K562 (cell line): ENCODE results near the gene FBXO4. TPM values are rescaled to one million over a fixed set of nuclear protein-coding genes. Genes with fewer than 3 reads are reported as not detected.

Experiments
- GTF3C2 ChIP-seq: IDR thresholded peaks from 3 replicates; pipeline ENCODE4 v1.6.1; 2011; ENCODE audit warnings: borderline replicate concordance, mild to moderate bottlenecking, moderate library complexity; ENCODE audit not compliant: insufficient read length; ENCODE audit errors: extremely low read depth
- NFATC3 ChIP-seq: fragments of 450-650 bp; IDR thresholded peaks from 2 replicates; pipeline ENCODE4 v1.6.1; 2017; ENCODE audit warnings: mild to moderate bottlenecking
- PCBP1 ChIP-seq: fragments of 200-400 bp; formaldehyde crosslinking; IDR thresholded peaks from 2 replicates; pipeline ENCODE4 v1.6.1; 2018; ENCODE audit warnings: mild to moderate bottlenecking, low read depth, low read length; ENCODE audit not compliant: poor library complexity, severe bottlenecking
- PHTF2 ChIP-seq: fragments of 250-450 bp; sonication (Bioruptor Pico); IDR thresholded peaks from 2 replicates; pipeline ENCODE4 v1.5.0; 2021; ENCODE audit warnings: mild to moderate bottlenecking
- RBM14 ChIP-seq: fragments of 200-400 bp; formaldehyde crosslinking; IDR thresholded peaks from 2 replicates; pipeline ENCODE4 v1.6.1; 2018; ENCODE audit warnings: low read depth, mild to moderate bottlenecking, low read length, moderate library complexity, borderline replicate concordance; ENCODE audit not compliant: insufficient read depth
- SPI1 ChIP-seq: IDR thresholded peaks from 2 replicates; pipeline ENCODE4 v1.6.1; 2011; ENCODE audit warnings: low read depth, low read length, control low read depth, borderline replicate concordance
- TAL1 ChIP-seq: fragments of 450-650 bp; IDR thresholded peaks from 2 replicates; pipeline ENCODE4 v1.6.1; 2016; ENCODE audit warnings: mild to moderate bottlenecking
- ZKSCAN3 ChIP-seq: fragments of 250-450 bp; sonication (Bioruptor Pico); IDR thresholded peaks from 2 replicates; pipeline ENCODE4 v1.4.0; 2020
- polyA plus RNA-seq, 8 experiments: library from polyadenylated mRNA; depleted of rRNA in 4 of 8; stranded (reverse) in 5 of 8; unstranded in 3 of 8; fragments of >200 nt; fragmentation: Nextera tagmentation in 2 of 8; fragmentation: Illumina TruSeq in 1 of 8; extraction: Ambion mirVana in 2 of 8; extraction: Trizol in 1 of 8; gene quantifications; 2 replicates each; pipeline versions ENCODE4 v1.2.1 to v1.2.3, GENCODE V29; 2011 to 2014; ENCODE audit warnings: inconsistent platforms in 1 of 8, missing spikeins in 1 of 8
- total RNA-seq, 7 experiments: library from RNA; depleted of rRNA in 6 of 7; stranded (reverse); fragments of >200 nt in 6 of 7; fragmentation: Illumina TruSeq in 2 of 7; extraction: Trizol in 2 of 7; gene quantifications; 2 replicates each; pipeline versions ENCODE4 v1.2.1 to v1.2.3, GENCODE V29; 2011 to 2021; ENCODE audit warnings: low replicate concordance in 1 of 7
- TF ChIP-seq, protein P1 (sequence below): fragments of 250-450 bp; sonication (Bioruptor Pico); IDR thresholded peaks from 2 replicates; pipeline ENCODE4 v1.8.0; 2021; ENCODE audit warnings: moderate library complexity, mild to moderate bottlenecking, inconsistent platforms
- TF ChIP-seq, protein P2 (sequence below): sonication (generic); formaldehyde crosslinking; IDR thresholded peaks from 2 replicates; pipeline ENCODE4 v1.8.0; 2022; ENCODE audit warnings: mild to moderate bottlenecking, missing genetic modification reagents

Gene FBXO4
- total and polyA plus RNA-seq, 9 of the 15 experiments (the other 6 are each of a cell fraction or from before 2014, with no cell fraction given), result 5.9 to 33.4 (median 19.6) TPM

DNA sequence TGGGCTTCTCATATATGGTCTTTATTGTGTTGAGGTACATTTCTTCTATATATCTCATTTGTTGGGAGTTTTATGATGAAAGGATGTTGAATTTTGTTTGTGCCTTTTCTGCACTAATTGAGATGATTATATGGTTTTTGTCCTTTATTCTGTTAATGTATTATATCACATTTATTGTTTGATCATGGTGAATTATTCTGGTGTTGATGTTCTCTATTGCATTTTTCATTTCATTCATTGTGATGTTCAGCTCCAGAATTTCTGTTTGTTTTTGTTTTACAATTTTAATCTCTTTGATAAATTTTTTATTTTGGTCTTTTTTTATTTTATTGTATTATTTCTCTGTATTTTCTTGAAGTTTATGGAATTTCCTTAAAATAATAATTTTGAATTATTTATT lies 35.4 kb downstream of the FBXO4 start (continued):
- TF ChIP-seq, protein P1, sequence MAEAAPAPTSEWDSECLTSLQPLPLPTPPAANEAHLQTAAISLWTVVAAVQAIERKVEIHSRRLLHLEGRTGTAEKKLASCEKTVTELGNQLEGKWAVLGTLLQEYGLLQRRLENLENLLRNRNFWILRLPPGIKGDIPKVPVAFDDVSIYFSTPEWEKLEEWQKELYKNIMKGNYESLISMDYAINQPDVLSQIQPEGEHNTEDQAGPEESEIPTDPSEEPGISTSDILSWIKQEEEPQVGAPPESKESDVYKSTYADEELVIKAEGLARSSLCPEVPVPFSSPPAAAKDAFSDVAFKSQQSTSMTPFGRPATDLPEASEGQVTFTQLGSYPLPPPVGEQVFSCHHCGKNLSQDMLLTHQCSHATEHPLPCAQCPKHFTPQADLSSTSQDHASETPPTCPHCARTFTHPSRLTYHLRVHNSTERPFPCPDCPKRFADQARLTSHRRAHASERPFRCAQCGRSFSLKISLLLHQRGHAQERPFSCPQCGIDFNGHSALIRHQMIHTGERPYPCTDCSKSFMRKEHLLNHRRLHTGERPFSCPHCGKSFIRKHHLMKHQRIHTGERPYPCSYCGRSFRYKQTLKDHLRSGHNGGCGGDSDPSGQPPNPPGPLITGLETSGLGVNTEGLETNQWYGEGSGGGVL, result no peak
- TF ChIP-seq PHTF2 (CRISPR knock-in tag), result no peak
- TF ChIP-seq, protein P2, sequence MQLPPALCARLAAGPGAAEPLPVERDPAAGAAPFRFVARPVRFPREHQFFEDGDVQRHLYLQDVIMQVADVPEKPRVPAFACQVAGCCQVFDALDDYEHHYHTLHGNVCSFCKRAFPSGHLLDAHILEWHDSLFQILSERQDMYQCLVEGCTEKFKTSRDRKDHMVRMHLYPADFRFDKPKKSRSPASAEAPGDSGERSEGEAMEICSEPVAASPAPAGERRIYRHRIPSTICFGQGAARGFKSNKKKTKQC (CRISPR knock-in tag), result no peak
- no peak for TF ChIP-seq RBM14
- no peak for TF ChIP-seq SPI1
- no peak for TF ChIP-seq GTF3C2
- TF ChIP-seq PCBP1, result no peak
- TF ChIP-seq TAL1, result no peak
- no peak for TF ChIP-seq NFATC3
- TF ChIP-seq ZKSCAN3 (CRISPR knock-in tag), result no peak
